HepG2 (cell line): Measurements from ENCODE around the gene CARS2. TPM values are rescaled to one million over a fixed set of nuclear protein-coding genes. Genes with fewer than 3 reads are reported as not detected.

ENCODE experiments used
- CCAR2 ChIP-seq: fragments of 200-400 bp; formaldehyde crosslinking; optimal IDR thresholded peaks from 2 replicates; pipeline ENCODE3; 2018; ENCODE audit warnings: low read depth, mild to moderate bottlenecking, low read length, moderate library complexity
- EED ChIP-seq: sonication (generic); formaldehyde crosslinking; IDR thresholded peaks from 2 replicates; pipeline ENCODE4 v1.5.0; 2020; ENCODE audit warnings: mild to moderate bottlenecking, missing genetic modification reagents
- GABPB1 ChIP-seq: IDR thresholded peaks from 2 replicates; pipeline ENCODE4 v1.6.1; 2016; ENCODE audit warnings: mild to moderate bottlenecking, missing genetic modification reagents, moderate library complexity, missing compliant biosample characterization
- MBD4 ChIP-seq: IDR thresholded peaks from 2 replicates; pipeline ENCODE4 v1.6.1; 2012; ENCODE audit warnings: low read length, inconsistent platforms, borderline replicate concordance
- NCOA1 ChIP-seq: sonication (generic); formaldehyde crosslinking; IDR thresholded peaks from 2 replicates; pipeline ENCODE4 v1.9.0; 2021; ENCODE audit warnings: missing genetic modification reagents
- PCBP1 ChIP-seq: fragments of 200-400 bp; formaldehyde crosslinking; IDR thresholded peaks from 2 replicates; pipeline ENCODE4 v1.6.1; 2017; ENCODE audit warnings: mild to moderate bottlenecking, low read depth, low read length, borderline replicate concordance
- POLR2AphosphoS2 ChIP-seq: IDR thresholded peaks from 2 replicates; pipeline ENCODE4 v1.6.1; 2011; ENCODE audit warnings: low read depth, low read length, improper control_type of control experiment
- PTBP1 ChIP-seq: fragments of 200-400 bp; formaldehyde crosslinking; IDR thresholded peaks from 2 replicates; pipeline ENCODE4 v1.6.1; 2018; ENCODE audit warnings: low read length, low read depth; ENCODE audit not compliant: poor library complexity, severe bottlenecking
- SOX5 ChIP-seq: IDR thresholded peaks from 2 replicates; pipeline ENCODE4 v1.6.1; 2016; ENCODE audit warnings: borderline replicate concordance
- TRIM24 ChIP-seq: sonication (generic); formaldehyde crosslinking; IDR thresholded peaks from 2 replicates; pipeline ENCODE4 v1.8.0; 2022; ENCODE audit warnings: mild to moderate bottlenecking, missing genetic modification reagents
- U2AF2 ChIP-seq: fragments of 200-400 bp; formaldehyde crosslinking; IDR thresholded peaks from 2 replicates; pipeline ENCODE4 v1.6.1; 2017; ENCODE audit warnings: low read depth, mild to moderate bottlenecking, low read length
- YEATS4 ChIP-seq: sonication (generic); formaldehyde crosslinking; IDR thresholded peaks from 2 replicates; pipeline ENCODE4 v1.4.0; 2020; ENCODE audit warnings: missing genetic modification reagents, borderline replicate concordance
- ZBTB8A ChIP-seq: sonication (generic); formaldehyde crosslinking; IDR thresholded peaks from 2 replicates; pipeline ENCODE4 v1.4.0; 2020; ENCODE audit warnings: mild to moderate bottlenecking, low read depth, missing genetic modification reagents, borderline replicate concordance
- ZNF24 ChIP-seq: fragments of 450-650 bp; IDR thresholded peaks from 2 replicates; pipeline ENCODE4 v1.6.1; 2017; ENCODE audit warnings: antibody characterized with exemption, mild to moderate bottlenecking
- ZNF264 ChIP-seq: sonication (generic); formaldehyde crosslinking; IDR thresholded peaks from 2 replicates; pipeline ENCODE4 v1.4.0; 2020; ENCODE audit warnings: missing genetic modification reagents
- ZNF34 ChIP-seq: sonication (generic); formaldehyde crosslinking; IDR thresholded peaks from 2 replicates; pipeline ENCODE4 v1.4.0; 2020; ENCODE audit warnings: mild to moderate bottlenecking, missing genetic modification reagents, borderline replicate concordance
- ZNF552 ChIP-seq: sonication (generic); formaldehyde crosslinking; IDR thresholded peaks from 2 replicates; pipeline ENCODE4 v1.9.0; 2022; ENCODE audit warnings: missing genetic modification reagents, mild to moderate bottlenecking, borderline replicate concordance
- ZNF724P ChIP-seq: sonication (generic); formaldehyde crosslinking; IDR thresholded peaks from 2 replicates; pipeline ENCODE4 v1.8.0; 2022; ENCODE audit warnings: missing genetic modification reagents, borderline replicate concordance
- polyA plus RNA-seq, 8 experiments: library from polyadenylated mRNA; depleted of rRNA in 3 of 8; stranded (reverse) in 7 of 8; unstranded in 1 of 8; fragments of >200 nt; fragmentation: Illumina TruSeq in 4 of 8; extraction: Trizol in 4 of 8; gene quantifications; 2 replicates each; pipeline versions ENCODE4 v1.2.1 to v1.2.3, GENCODE V29; 2011 to 2016; ENCODE audit warnings: low read depth in 4 of 8, missing spikeins in 1 of 8, mixed read lengths in 1 of 8; ENCODE audit not compliant: insufficient read depth in 1 of 8
- total RNA-seq, 5 experiments: library from RNA; depleted of rRNA; stranded (reverse); fragments of >200 nt; fragmentation: Illumina TruSeq; extraction: Trizol; gene quantifications; 2 replicates each; pipeline ENCODE4 v1.2.3, GENCODE V29; 2016; ENCODE audit warnings: low read depth in 1 of 5
- TF ChIP-seq, protein P1 (sequence below): sonication (generic); formaldehyde crosslinking; IDR thresholded peaks from 2 replicates; pipeline ENCODE4 v1.9.0; 2021; ENCODE audit warnings: missing genetic modification reagents, mild to moderate bottlenecking, borderline replicate concordance
- TF ChIP-seq, protein P2 (sequence below): IDR thresholded peaks from 2 replicates; pipeline ENCODE4 v1.6.1; 2012; ENCODE audit warnings: low read length, improper control_type of control experiment
- TF ChIP-seq, protein P3 (sequence below): sonication (generic); formaldehyde crosslinking; IDR thresholded peaks from 2 replicates; pipeline ENCODE4 v1.4.0; 2020; ENCODE audit warnings: missing genetic modification reagents
- TF ChIP-seq, protein P4 (sequence below): IDR thresholded peaks from 2 replicates; pipeline ENCODE4 v1.6.1; 2016; ENCODE audit warnings: missing genetic modification reagents, missing compliant biosample characterization
- TF ChIP-seq, protein P5 (sequence below): sonication (generic); formaldehyde crosslinking; conservative IDR thresholded peaks from 2 replicates; pipeline ENCODE4 v1.8.1; 2023; ENCODE audit warnings: missing genetic modification reagents

Gene CARS2
- total and polyA plus RNA-seq, 2 of the 13 experiments (the other 11 are each of a cell fraction or from before 2014, with no cell fraction given), result 41.1 to 59.3 TPM

DNA sequence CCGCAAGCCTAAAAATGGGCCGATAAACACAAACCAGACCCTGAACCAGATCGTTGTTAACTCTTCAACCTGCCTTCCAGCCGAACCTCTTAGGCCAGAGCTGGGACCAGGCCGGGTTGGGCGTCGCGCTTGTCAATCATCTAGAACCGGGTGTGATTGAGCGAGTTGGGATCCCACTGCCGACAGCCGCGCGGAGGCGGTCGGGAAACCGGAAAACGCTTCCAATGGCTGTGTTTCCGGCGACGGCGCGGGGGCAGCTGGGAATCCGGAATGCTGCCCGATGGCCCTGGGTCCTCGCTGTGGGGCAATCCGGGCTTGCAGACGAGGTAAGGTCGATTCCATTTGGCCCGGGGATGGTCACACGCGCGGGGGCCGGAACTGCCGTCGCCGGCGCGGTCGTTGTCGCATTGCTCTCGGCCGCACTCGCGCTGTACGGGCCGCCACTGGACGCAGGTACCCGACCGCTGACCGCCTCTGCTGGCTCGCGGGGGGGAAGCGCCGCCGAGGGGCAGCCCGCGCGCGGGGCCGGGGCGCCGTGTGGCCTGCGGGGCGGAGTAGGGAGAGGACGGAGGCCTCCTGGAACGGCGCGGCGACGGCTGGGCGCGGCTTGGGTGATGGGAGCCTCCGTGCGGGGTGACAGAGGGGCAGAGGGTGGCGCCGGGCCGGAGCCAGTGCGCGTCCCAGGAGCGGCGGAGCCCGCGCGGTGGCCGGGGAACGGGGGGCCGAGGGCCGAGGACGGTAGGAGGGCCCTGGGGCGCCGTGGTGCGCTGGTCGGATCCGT lies 90.4 kb downstream of the CARS2 start, which contains the start of gene NAXD (continued):
- no peak for TF ChIP-seq MBD4
- no peak for TF ChIP-seq EED (CRISPR knock-in tag)
- TF ChIP-seq, protein P1, sequence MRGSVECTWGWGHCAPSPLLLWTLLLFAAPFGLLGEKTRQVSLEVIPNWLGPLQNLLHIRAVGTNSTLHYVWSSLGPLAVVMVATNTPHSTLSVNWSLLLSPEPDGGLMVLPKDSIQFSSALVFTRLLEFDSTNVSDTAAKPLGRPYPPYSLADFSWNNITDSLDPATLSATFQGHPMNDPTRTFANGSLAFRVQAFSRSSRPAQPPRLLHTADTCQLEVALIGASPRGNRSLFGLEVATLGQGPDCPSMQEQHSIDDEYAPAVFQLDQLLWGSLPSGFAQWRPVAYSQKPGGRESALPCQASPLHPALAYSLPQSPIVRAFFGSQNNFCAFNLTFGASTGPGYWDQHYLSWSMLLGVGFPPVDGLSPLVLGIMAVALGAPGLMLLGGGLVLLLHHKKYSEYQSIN (CRISPR knock-in tag), result no peak
- no peak for TF ChIP-seq POLR2AphosphoS2
- TF ChIP-seq, protein P2, sequence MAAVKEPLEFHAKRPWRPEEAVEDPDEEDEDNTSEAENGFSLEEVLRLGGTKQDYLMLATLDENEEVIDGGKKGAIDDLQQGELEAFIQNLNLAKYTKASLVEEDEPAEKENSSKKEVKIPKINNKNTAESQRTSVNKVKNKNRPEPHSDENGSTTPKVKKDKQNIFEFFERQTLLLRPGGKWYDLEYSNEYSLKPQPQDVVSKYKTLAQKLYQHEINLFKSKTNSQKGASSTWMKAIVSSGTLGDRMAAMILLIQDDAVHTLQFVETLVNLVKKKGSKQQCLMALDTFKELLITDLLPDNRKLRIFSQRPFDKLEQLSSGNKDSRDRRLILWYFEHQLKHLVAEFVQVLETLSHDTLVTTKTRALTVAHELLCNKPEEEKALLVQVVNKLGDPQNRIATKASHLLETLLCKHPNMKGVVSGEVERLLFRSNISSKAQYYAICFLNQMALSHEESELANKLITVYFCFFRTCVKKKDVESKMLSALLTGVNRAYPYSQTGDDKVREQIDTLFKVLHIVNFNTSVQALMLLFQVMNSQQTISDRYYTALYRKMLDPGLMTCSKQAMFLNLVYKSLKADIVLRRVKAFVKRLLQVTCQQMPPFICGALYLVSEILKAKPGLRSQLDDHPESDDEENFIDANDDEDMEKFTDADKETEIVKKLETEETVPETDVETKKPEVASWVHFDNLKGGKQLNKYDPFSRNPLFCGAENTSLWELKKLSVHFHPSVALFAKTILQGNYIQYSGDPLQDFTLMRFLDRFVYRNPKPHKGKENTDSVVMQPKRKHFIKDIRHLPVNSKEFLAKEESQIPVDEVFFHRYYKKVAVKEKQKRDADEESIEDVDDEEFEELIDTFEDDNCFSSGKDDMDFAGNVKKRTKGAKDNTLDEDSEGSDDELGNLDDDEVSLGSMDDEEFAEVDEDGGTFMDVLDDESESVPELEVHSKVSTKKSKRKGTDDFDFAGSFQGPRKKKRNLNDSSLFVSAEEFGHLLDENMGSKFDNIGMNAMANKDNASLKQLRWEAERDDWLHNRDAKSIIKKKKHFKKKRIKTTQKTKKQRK, result no peak
- TF ChIP-seq ZNF724P, result no peak; the same call in 1 of the 2 replicates
- TF ChIP-seq GABPB1 (CRISPR knock-in tag), result peak; percentile 97
- no peak for TF ChIP-seq TRIM24 (CRISPR knock-in tag)
- no peak for TF ChIP-seq ZNF24
- no peak for TF ChIP-seq ZNF552 (CRISPR knock-in tag)
- TF ChIP-seq U2AF2, result no peak
- TF ChIP-seq CCAR2, result no peak
- no peak for TF ChIP-seq NCOA1 (CRISPR knock-in tag)
- TF ChIP-seq ZNF264 (CRISPR knock-in tag), result 0 out of 2 replicates have a peak, but pooled peaks have one; percentile 31
- no peak for TF ChIP-seq PTBP1
- no peak for TF ChIP-seq ZBTB8A (CRISPR knock-in tag)
- no peak for TF ChIP-seq SOX5
- TF ChIP-seq ZNF34 (CRISPR knock-in tag), result no peak
- TF ChIP-seq, protein P3, sequence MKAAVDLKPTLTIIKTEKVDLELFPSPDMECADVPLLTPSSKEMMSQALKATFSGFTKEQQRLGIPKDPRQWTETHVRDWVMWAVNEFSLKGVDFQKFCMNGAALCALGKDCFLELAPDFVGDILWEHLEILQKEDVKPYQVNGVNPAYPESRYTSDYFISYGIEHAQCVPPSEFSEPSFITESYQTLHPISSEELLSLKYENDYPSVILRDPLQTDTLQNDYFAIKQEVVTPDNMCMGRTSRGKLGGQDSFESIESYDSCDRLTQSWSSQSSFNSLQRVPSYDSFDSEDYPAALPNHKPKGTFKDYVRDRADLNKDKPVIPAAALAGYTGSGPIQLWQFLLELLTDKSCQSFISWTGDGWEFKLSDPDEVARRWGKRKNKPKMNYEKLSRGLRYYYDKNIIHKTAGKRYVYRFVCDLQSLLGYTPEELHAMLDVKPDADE, result no peak; the same call in 1 of the 2 replicates
- TF ChIP-seq, protein P4, sequence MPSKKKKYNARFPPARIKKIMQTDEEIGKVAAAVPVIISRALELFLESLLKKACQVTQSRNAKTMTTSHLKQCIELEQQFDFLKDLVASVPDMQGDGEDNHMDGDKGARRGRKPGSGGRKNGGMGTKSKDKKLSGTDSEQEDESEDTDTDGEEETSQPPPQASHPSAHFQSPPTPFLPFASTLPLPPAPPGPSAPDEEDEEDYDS (CRISPR knock-in tag), result peak; percentile 73
- peak; percentile 88 for TF ChIP-seq YEATS4 (CRISPR knock-in tag)
- 0 out of 2 replicates have a peak, but pooled peaks have one; percentile 21 for TF ChIP-seq PCBP1
- TF ChIP-seq, protein P5, sequence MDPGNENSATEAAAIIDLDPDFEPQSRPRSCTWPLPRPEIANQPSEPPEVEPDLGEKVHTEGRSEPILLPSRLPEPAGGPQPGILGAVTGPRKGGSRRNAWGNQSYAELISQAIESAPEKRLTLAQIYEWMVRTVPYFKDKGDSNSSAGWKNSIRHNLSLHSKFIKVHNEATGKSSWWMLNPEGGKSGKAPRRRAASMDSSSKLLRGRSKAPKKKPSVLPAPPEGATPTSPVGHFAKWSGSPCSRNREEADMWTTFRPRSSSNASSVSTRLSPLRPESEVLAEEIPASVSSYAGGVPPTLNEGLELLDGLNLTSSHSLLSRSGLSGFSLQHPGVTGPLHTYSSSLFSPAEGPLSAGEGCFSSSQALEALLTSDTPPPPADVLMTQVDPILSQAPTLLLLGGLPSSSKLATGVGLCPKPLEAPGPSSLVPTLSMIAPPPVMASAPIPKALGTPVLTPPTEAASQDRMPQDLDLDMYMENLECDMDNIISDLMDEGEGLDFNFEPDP (CRISPR knock-in tag), result no peak
